ENCODE data around the gene PRKCE.

The PRKCE gene

DNA sequence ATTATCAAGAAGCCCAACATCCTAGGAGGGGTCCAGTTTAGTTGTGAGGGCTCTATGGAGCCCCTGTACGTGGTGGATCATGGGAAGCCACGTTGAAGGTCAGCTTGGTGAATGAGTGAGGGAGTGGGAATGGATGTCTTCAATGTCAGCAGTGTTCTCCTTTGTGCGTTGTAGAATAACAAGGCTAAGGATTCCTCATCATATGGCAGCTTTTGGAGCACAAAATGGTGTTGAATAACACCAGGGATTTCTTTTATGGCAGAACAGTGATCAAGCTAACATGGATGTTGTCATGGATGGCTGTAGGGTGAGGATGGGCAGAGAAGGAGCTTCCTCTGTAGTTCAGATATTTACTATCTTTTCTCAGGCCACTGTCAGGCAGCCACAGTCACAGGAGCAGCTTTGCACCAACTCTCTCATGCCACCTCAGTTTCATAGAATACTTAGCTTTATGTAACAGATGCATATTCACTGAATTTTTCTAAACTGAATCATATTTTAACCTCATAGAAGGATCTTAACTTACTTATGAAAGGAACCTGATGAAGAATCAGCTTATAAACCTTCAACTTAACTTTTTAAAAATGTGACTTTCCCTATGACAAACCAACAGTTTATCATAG, 361.3 kb downstream of the PRKCE start:
- Histone ChIP-seq H3K27me3 (ENCODE audit: control insufficient read depth, insufficient read depth, low read length) (no peaks in the 10 kb centered on the region), H3K9me3 (ENCODE audit: control insufficient read depth, low read length) (no peaks in the 10 kb centered on the region), H3K36me3 (ENCODE audit: control insufficient read depth, insufficient read depth, low read length) (no peaks in the 10 kb centered on the region), H3K9ac (ENCODE audit: low read length) (no peak overlapping the region), H3K4me1 (ENCODE audit: control insufficient read depth, insufficient read depth, low read length) (no peaks in the 10 kb centered on the region), H3K4me3 (ENCODE audit: low read length) (no peak overlapping the region)

DNA sequence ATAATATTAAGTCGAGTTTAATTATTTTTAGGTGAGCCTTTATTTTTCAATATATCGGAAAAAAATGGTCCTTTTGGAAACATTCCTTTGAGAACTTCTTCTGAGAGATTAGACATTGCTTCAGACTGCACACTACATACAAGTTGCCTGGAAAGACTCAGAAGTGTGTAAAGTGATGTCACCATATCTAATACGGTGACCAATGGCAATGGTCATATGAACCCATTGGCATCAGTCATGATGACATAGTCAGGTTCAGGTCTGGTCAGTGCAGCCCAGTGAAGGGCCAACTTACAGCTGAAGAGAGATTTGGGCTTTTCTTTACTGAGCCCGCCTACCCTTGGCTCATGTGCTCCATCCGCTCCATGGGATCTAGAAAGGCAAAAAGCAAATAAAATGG, 362.3 kb downstream of the PRKCE start:
- no peaks in the 10 kb centered on the region for H3K9me3 ChIP-seq (ENCODE audit: control insufficient read depth, low read length)
- H3K36me3 ChIP-seq (ENCODE audit: control insufficient read depth, insufficient read depth, low read length) = no peaks in the 10 kb centered on the region
- no peak overlapping the region for H3K9ac ChIP-seq (ENCODE audit: low read length)
- no peaks in the 10 kb centered on the region for H3K27me3 ChIP-seq (ENCODE audit: control insufficient read depth, insufficient read depth, low read length)
- H3K4me1 ChIP-seq (ENCODE audit: control insufficient read depth, insufficient read depth, low read length) = no peaks in the 10 kb centered on the region
- H3K4me3 ChIP-seq (ENCODE audit: low read length) = no peak overlapping the region

DNA sequence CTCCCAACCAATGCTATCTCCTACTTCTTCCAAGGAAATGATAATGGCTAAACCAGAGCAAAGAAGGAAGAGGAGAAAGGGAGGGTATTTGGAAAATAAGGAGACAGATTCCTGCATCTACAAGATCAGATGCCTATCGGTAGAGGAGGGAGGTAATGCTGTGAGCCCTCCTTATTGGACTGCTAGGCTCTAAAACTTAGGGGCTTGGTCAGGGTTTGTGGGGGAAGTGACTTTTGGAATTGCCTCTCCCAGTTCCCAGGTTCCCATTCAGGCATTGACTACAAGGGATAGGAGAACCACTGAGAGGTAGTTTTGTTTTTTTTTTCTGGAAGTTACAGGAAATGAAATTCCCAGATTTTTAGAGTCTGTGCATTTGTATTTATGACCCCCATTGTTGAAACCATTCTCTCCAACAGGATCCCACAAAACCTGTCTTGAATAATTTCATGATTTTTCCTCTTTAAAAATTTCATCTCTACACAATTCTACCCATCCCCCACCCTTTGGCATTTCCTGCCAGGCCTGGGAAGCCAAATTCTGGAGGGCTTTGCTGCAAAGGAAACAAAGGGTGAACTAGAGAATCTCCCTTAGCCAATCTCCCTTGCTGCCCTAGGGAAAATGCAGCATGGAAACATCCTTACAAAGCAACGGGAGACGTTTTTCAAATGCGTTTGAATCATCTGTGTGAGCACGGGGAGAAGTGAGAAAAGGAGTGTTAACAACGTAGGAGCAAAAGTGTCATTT, 363.6 kb downstream of the PRKCE start:
- H3K27me3 ChIP-seq (ENCODE audit: control insufficient read depth, insufficient read depth, low read length) = no peaks in the 10 kb centered on the region
- H3K4me3 ChIP-seq (ENCODE audit: low read length) = no peak overlapping the region
- no peaks in the 10 kb centered on the region for H3K9me3 ChIP-seq (ENCODE audit: control insufficient read depth, low read length)
- H3K4me1 ChIP-seq (ENCODE audit: control insufficient read depth, insufficient read depth, low read length) = no peaks in the 10 kb centered on the region
- no peaks in the 10 kb centered on the region for H3K36me3 ChIP-seq (ENCODE audit: control insufficient read depth, insufficient read depth, low read length)
- no peak overlapping the region for H3K9ac ChIP-seq (ENCODE audit: low read length)

DNA sequence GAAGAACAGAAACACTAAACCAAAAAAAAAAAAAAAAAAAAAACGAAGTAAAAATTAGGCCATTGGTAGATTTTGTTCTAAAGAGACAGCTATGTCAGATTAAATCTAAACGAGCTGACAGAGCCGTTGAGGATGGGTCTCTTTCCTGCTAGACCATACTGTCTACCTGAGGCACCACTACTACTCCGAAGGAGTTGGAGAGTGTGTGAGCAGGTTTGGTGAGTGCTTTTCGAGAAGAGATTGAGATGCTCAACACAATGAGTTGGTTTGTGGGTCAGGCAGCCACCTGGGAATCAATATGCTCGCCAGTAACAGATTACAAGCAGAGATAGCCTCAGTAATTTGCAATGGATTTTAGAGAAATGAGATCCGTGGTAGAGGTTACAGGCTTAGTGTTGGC, 364.2 kb downstream of the PRKCE start:
- H3K36me3 ChIP-seq (ENCODE audit: control insufficient read depth, insufficient read depth, low read length) = no peaks in the 10 kb centered on the region
- H3K27me3 ChIP-seq (ENCODE audit: control insufficient read depth, insufficient read depth, low read length) = no peaks in the 10 kb centered on the region
- H3K4me1 ChIP-seq (ENCODE audit: control insufficient read depth, insufficient read depth, low read length) = no peaks in the 10 kb centered on the region
- no peak overlapping the region for H3K9ac ChIP-seq (ENCODE audit: low read length)
- H3K4me3 ChIP-seq (ENCODE audit: low read length) = no peak overlapping the region
- no peaks in the 10 kb centered on the region for H3K9me3 ChIP-seq (ENCODE audit: control insufficient read depth, low read length)

DNA sequence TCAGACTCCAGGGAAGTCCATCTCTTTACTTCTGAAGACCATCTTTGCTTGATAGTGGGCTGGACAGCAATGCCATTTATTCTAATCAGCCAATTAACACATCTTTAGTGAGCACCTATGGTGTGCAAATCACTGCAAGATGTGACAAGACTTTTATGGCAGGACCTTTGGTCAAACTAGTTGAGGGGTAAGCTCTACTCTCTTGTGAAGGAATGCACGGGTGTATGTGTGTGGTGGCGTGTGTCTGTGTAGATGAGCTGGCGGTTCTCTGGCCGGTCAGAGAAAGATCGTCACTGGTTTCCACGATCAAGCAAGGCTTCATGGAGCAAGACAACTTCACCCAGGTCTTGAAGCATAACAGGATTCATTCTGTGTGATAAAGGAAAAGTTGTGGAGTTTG, 364.6 kb downstream of the PRKCE start:
- no peak overlapping the region for H3K4me3 ChIP-seq (ENCODE audit: low read length)
- H3K4me1 ChIP-seq (ENCODE audit: control insufficient read depth, insufficient read depth, low read length) = no peaks in the 10 kb centered on the region
- no peaks in the 10 kb centered on the region for H3K36me3 ChIP-seq (ENCODE audit: control insufficient read depth, insufficient read depth, low read length)
- no peak overlapping the region for H3K9ac ChIP-seq (ENCODE audit: low read length)
- no peaks in the 10 kb centered on the region for H3K27me3 ChIP-seq (ENCODE audit: control insufficient read depth, insufficient read depth, low read length)
- H3K9me3 ChIP-seq (ENCODE audit: control insufficient read depth, low read length) = no peaks in the 10 kb centered on the region

DNA sequence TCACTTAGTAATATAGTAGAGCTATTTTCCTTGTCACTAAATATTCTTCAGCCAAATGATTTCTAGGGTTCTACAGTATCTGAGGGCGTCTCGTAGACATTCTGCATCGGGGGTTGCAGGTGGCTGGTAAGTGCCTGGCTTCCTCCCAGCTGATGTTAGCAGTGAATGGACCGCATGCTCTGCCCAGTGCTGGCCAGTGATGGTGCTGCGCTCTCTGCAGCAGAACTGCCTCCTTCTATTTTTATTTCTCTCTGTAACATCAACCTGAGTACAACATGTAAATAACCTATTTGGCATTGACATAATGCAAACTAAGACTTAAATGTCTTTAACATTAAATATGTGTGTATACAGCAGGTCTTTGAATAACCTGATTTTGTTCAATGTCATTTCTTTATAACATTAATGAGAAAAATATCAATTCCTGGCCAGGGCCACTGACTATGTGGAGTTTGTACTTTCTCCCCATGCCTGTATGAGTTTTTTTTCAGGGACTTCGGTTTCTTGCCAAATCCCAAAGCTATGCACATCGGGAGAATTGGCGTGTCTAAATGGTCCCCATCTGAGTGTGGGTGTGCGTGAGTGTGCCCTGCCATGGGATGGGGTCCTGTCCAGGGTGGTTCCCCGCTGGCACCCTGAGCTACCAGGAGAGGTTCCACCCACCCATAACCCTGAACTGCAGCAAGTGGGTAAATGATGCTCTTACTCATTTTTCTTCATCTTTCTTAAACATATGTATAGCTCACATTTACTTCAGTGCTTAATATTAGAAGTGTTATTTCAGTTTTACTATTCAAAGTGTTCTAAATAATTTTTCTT, 367.5 kb downstream of the PRKCE start:
- H3K9me3 ChIP-seq (ENCODE audit: control insufficient read depth, low read length) = no peaks in the 10 kb centered on the region
- no peaks in the 10 kb centered on the region for H3K36me3 ChIP-seq (ENCODE audit: control insufficient read depth, insufficient read depth, low read length)
- no peak overlapping the region for H3K4me3 ChIP-seq (ENCODE audit: low read length)
- H3K4me1 ChIP-seq (ENCODE audit: control insufficient read depth, insufficient read depth, low read length) = no peaks in the 10 kb centered on the region
- H3K27me3 ChIP-seq (ENCODE audit: control insufficient read depth, insufficient read depth, low read length) = no peaks in the 10 kb centered on the region
- H3K9ac ChIP-seq (ENCODE audit: low read length) = no peak overlapping the region

DNA sequence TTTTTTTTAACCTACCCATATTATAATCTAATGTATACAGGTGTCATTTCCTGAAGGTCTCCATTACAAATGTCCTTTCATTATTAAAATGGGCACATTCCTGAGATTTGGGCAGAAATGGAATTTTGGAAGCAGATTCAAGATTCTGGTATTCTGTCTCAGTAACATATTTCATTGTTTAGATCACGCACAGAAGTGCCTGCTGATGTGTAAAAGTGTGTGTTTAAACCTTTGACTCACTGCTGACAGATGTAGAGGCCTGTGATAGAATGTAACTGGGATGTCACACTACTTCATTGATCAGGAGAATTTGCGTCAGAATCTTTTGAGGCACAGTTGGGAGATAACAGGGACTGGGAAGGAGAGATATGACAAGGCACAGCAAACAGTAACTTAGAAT, 368.9 kb downstream of the PRKCE start:
- Histone ChIP-seq H3K9me3 (ENCODE audit: control insufficient read depth, low read length) (no peaks in the 10 kb centered on the region), H3K27me3 (ENCODE audit: control insufficient read depth, insufficient read depth, low read length) (no peaks in the 10 kb centered on the region), H3K4me1 (ENCODE audit: control insufficient read depth, insufficient read depth, low read length) (no peaks in the 10 kb centered on the region), H3K9ac (ENCODE audit: low read length) (no peak overlapping the region), H3K36me3 (ENCODE audit: control insufficient read depth, insufficient read depth, low read length) (no peaks in the 10 kb centered on the region), H3K4me3 (ENCODE audit: low read length) (no peak overlapping the region)

DNA sequence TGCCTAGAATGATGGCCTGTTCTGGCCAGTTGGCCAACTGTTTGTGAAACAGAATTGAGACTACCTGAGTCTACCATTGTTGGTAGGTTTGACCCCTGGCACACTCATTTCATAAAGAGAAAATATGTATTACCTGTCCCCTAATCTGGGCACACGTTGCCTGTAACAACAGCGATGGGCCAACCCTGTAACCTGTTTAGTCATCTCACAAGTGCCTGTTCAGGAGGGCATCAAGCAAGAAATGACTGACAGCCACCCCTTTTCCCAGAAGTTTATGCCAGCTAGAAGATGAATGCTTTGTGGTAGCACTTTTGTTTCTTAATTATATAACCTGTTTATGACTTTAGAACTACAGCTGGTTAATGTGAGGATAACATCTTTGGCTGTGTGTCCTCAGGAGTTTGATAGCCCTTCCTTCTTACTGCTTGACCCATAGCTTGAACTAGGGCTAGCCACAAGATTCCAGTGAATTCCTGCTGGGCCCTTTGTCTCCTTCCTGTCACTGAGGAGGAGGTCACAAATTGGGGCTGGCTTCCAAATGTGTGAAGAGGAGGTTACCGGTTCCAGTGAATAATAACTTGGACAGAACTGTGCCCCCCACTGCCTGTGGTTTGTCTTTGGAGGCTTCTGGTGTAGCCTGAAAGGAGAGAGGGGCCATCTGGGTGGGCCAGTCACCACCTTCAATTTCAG, 371.8 kb downstream of the PRKCE start:
- Histone ChIP-seq H3K9me3 (ENCODE audit: control insufficient read depth, low read length) (no peaks in the 10 kb centered on the region), H3K36me3 (ENCODE audit: control insufficient read depth, insufficient read depth, low read length) (no peaks in the 10 kb centered on the region), H3K4me1 (ENCODE audit: control insufficient read depth, insufficient read depth, low read length) (no peaks in the 10 kb centered on the region), H3K4me3 (ENCODE audit: low read length) (no peak overlapping the region), H3K9ac (ENCODE audit: low read length) (no peak overlapping the region), H3K27me3 (ENCODE audit: control insufficient read depth, insufficient read depth, low read length) (no peaks in the 10 kb centered on the region)

DNA sequence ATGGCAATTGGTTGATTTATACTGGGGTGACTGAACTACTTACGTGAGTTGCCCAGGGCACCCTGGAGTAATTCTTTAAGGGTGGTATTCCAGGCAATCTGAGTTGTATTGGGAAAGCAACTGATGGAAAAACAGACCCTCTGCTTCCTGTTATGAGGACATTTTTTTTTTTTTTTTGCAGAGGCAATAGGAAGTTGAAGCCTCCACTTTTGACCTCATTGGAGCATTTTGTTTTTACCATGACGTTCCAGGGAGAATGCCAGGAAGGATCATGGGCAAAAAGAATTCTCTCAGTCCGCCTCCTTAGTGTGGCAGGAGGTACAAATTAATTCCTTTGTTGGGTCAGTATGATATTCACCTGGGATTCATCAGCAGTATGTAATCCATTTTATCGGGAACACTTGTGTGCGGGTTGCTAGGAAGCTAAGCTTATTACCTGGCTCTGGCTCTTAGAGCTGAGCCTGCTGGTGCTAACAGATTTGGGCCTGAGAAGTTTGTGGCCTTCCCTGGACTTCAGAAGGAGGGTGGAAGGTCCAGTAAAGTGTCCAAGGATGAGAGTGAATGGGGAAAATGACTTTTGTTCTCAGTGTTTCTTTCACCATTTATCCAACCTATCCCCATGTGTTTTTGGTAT, 372.8 kb downstream of the PRKCE start:
- H3K36me3 ChIP-seq (ENCODE audit: control insufficient read depth, insufficient read depth, low read length) = no peaks in the 10 kb centered on the region
- H3K27me3 ChIP-seq (ENCODE audit: control insufficient read depth, insufficient read depth, low read length) = no peaks in the 10 kb centered on the region
- no peaks in the 10 kb centered on the region for H3K9me3 ChIP-seq (ENCODE audit: control insufficient read depth, low read length)
- H3K4me3 ChIP-seq (ENCODE audit: low read length) = no peak overlapping the region
- H3K4me1 ChIP-seq (ENCODE audit: control insufficient read depth, insufficient read depth, low read length) = no peaks in the 10 kb centered on the region
- H3K9ac ChIP-seq (ENCODE audit: low read length) = no peak overlapping the region

DNA sequence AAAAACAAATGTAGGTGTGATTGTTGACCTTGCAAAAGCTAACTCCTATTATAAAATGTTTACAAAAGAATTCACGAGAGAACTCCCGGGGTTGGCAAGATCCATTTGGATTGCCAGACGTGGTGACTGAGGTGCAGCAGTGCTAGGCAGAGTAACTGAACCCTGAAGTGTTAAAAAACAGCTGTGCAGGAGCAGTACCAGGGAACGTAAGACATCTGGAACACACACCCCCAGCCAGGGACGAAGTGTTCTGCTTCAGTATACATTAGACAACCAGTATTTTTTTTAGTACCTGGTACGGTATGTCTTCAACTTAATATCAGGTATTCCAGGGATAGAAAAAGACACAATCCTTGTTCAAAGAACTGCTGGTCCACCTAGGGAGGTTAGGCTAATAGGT, 373.6 kb downstream of the PRKCE start:
- no peaks in the 10 kb centered on the region for H3K27me3 ChIP-seq (ENCODE audit: control insufficient read depth, insufficient read depth, low read length)
- no peak overlapping the region for H3K9ac ChIP-seq (ENCODE audit: low read length)
- H3K4me3 ChIP-seq (ENCODE audit: low read length) = no peak overlapping the region
- no peaks in the 10 kb centered on the region for H3K9me3 ChIP-seq (ENCODE audit: control insufficient read depth, low read length)
- no peaks in the 10 kb centered on the region for H3K36me3 ChIP-seq (ENCODE audit: control insufficient read depth, insufficient read depth, low read length)
- no peaks in the 10 kb centered on the region for H3K4me1 ChIP-seq (ENCODE audit: control insufficient read depth, insufficient read depth, low read length)

DNA sequence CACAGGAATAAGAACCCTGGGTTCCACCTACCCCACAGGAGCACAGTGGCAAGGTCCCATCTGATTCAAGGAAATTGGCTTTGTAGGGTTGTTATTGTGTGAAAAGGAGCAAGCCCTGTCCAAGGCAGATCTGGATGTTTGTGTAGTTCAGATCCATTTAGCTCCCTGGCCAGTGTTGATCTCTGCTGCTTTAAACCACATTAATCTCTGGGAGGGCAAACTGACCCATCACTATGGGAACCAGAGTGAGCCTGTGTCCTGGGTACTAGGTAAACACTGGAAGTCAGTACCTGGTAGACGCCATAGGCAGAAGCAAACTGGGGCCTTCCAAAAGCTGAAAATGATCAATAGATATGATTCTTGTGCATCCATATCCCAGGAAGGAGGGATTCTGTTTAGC, 374.2 kb downstream of the PRKCE start:
- Histone ChIP-seq H3K36me3 (ENCODE audit: control insufficient read depth, insufficient read depth, low read length) (no peaks in the 10 kb centered on the region), H3K9me3 (ENCODE audit: control insufficient read depth, low read length) (no peaks in the 10 kb centered on the region), H3K4me3 (ENCODE audit: low read length) (no peak overlapping the region), H3K27me3 (ENCODE audit: control insufficient read depth, insufficient read depth, low read length) (no peaks in the 10 kb centered on the region), H3K9ac (ENCODE audit: low read length) (no peak overlapping the region), H3K4me1 (ENCODE audit: control insufficient read depth, insufficient read depth, low read length) (no peaks in the 10 kb centered on the region)
